Right cardiac atrium (tissue), 5 donors: ENCODE results near the gene MRAS. TPM values are rescaled to one million over a fixed set of nuclear protein-coding genes. Genes with fewer than 3 reads are reported as not detected.

ENCODE experiments used
- ATAC-seq, 2 donors: fragments of 200-7000 bp; cut with Tn5 transposase; one replicate each; pipeline versions ENCODE4 v1.8.0 to v1.9.1; 2020; ENCODE audit warnings: moderate library complexity in 2 of 2, mild to moderate bottlenecking in 1 of 2
- DNase-seq, 3 donors: peaks; one replicate each; pipeline ENCODE4 v3.0.0-alpha.2; 2020
- H3K27ac ChIP-seq: one replicate; pipeline ENCODE4 v1.5.1; 2013; ENCODE audit warnings: mild to moderate bottlenecking, low read length, control low read depth, moderate library complexity
- H3K27me3 ChIP-seq: one replicate; pipeline ENCODE4 v1.6.1; 2013; ENCODE audit not compliant: control insufficient read depth, insufficient read depth
- H3K4me1 ChIP-seq: one replicate; pipeline ENCODE4 v1.6.1; 2013; ENCODE audit warnings: low read length; ENCODE audit not compliant: control insufficient read depth, insufficient read depth
- H3K4me3 ChIP-seq: one replicate; pipeline ENCODE4 v1.5.1; 2013; ENCODE audit warnings: low read length, control low read depth
- H3K9me3 ChIP-seq: one replicate; pipeline ENCODE4 v1.6.1; 2013; ENCODE audit warnings: low read length; ENCODE audit not compliant: control insufficient read depth
- WGBS: extraction: QIAGEN DNeasy Blood & Tissue Kit; methylation state at CpG from one replicate; pipeline ENCODE4 v1.1.7; 2013; 5-methylcytosine and 5-hydroxymethylcytosine counted together
- intact Hi-C, 4 donors: fragments of 100-400 bp; cut with DNase I; formaldehyde crosslinking; loops; one replicate each; pipeline versions ENCODE4 v1.11.0 to v1.14.0; 2022 to 2023
- polyA plus RNA-seq: library from polyadenylated mRNA; stranded (reverse); fragments of 200-250 nt; gene quantifications from one replicate; pipeline ENCODE4 v1.2.3, GENCODE V29; 2013
- total RNA-seq, 4 donors: library from RNA; stranded (reverse); fragmentation: NEBNext Ultra II Directional; extraction: Animal tissue kit (Norgen Biotek cat#: 25700); gene quantifications; one replicate each; pipeline ENCODE4 v1.2.1, GENCODE V29; 2021
- donor health status: healthy with polysubstance abuse.
- donor health status: DM: no; HTN: yes; CAD: no.
- donor health status: DM: no; HTN: no; CAD: no.
- donor health status: DM: no; HTN: yes; CAD: no; lungs with severe emphysema.
- donor health status: DM: yes; HTN: yes; CAD: no.

MRAS gene
- total and polyA plus RNA-seq, 5 donors, result 184 to 374 (median 298) TPM

- no peak for ATAC-seq
- no peaks in the 10 kb centered on the region for H3K27me3 ChIP-seq
- peak overlapping the region; percentile 23 for H3K4me3 ChIP-seq
- no peak for DNase-seq
- no peak overlapping the region for H3K27ac ChIP-seq
- no peaks in the 10 kb centered on the region for H3K9me3 ChIP-seq
- intact Hi-C loops, result loop anchor here in 1 of 4 donors (10.0 kb wide), 1 partner anchor 101 kb away; no protein-coding TSS in a partner anchor
- H3K4me1 ChIP-seq, result peaks cover 4% of the 10 kb centered on the region
- WGBS, result 79% methylated on average over 8 of the region's 8 CpGs
Measured at GRCh38 chr3:138435840-138436239, 87.5 kb downstream of the MRAS start.

- 94% methylated on average over 6 of the region's 6 CpGs for WGBS
- DNase-seq (no peak), ATAC-seq (no peak)
- Histone ChIP-seq H3K4me1 (peaks cover 4% of the 10 kb centered on the region), H3K4me3 (no peak overlapping the region), H3K27ac (no peak overlapping the region), H3K27me3 (no peaks in the 10 kb centered on the region), H3K9me3 (no peaks in the 10 kb centered on the region)
- intact Hi-C loops, result loop anchor here in 1 of 4 donors (10.0 kb wide), 1 partner anchor 102 kb away; no protein-coding TSS in a partner anchor
Measured at GRCh38 chr3:138437281-138437680, 88.9 kb downstream of the MRAS start.

- no peak overlapping the region for H3K4me3 ChIP-seq
- H3K27me3 ChIP-seq, result no peaks in the 10 kb centered on the region
- DNase-seq (no peak), ATAC-seq (no peak)
- peaks cover 4% of the 10 kb centered on the region for H3K4me1 ChIP-seq
- intact Hi-C loops, result loop anchor here in 1 of 4 donors (10.0 kb wide), 1 partner anchor 104 kb away; no protein-coding TSS in a partner anchor
- no peaks in the 10 kb centered on the region for H3K9me3 ChIP-seq
- H3K27ac ChIP-seq, result no peak overlapping the region
- 83% methylated on average over 11 of the region's 11 CpGs for WGBS
Measured at GRCh38 chr3:138438896-138439295, 90.5 kb downstream of the MRAS start.

GRCh38 chr3:138439646-138440045, 91.3 kb downstream of the MRAS start:
- 62% methylated on average over 4 of the region's 4 CpGs for WGBS
- H3K27ac ChIP-seq, result no peak overlapping the region
- DNase-seq, result no peak

GRCh38 chr3:138440121-138440521, 91.7 kb downstream of the MRAS start:
- ATAC-seq (no peak), DNase-seq (peak in 1 of 3 donors; percentile 64)
- Histone ChIP-seq H3K4me3 (no peak overlapping the region), H3K27ac (no peak overlapping the region), H3K27me3 (no peaks in the 10 kb centered on the region), H3K9me3 (no peaks in the 10 kb centered on the region), H3K4me1 (peaks cover 4% of the 10 kb centered on the region)
- 70% methylated on average over 7 of the region's 7 CpGs for WGBS
- intact Hi-C loops, result no loop called here

More at GRCh38 chr3:138439646-138440045, 91.3 kb downstream of the MRAS start:
- intact Hi-C loops, result loop anchor here in 1 of 4 donors (10.0 kb wide), 1 partner anchor 105 kb away; no protein-coding TSS in a partner anchor
- no peak overlapping the region for H3K4me3 ChIP-seq
- peaks cover 4% of the 10 kb centered on the region for H3K4me1 ChIP-seq
- no peaks in the 10 kb centered on the region for H3K27me3 ChIP-seq
- no peaks in the 10 kb centered on the region for H3K9me3 ChIP-seq
- ATAC-seq, result no peak

GRCh38 chr3:138440596-138440995, 92.2 kb downstream of the MRAS start:
- Histone ChIP-seq H3K27ac (no peak overlapping the region), H3K4me1 (peaks cover under 1% of the 10 kb centered on the region), H3K27me3 (no peaks in the 10 kb centered on the region), H3K9me3 (no peaks in the 10 kb centered on the region), H3K4me3 (no peak overlapping the region)
- WGBS, result 72% methylated on average over 3 of the region's 3 CpGs
- ATAC-seq (no peak), DNase-seq (no peak)
- intact Hi-C loops, result no loop called here

- ATAC-seq (no peak), DNase-seq (no peak)
- Histone ChIP-seq H3K9me3 (no peaks in the 10 kb centered on the region), H3K4me3 (no peak overlapping the region), H3K27ac (no peak overlapping the region), H3K4me1 (no peaks in the 10 kb centered on the region), H3K27me3 (no peaks in the 10 kb centered on the region)
- 90% methylated on average over 2 of the region's 2 CpGs for WGBS
- intact Hi-C loops, result no loop called here
Measured at GRCh38 chr3:138441256-138441655, 92.9 kb downstream of the MRAS start.

- H3K9me3 ChIP-seq, result no peaks in the 10 kb centered on the region
- no peak for ATAC-seq
- 62% methylated on average over 2 of the region's 2 CpGs for WGBS
Measured at GRCh38 chr3:138441742-138442141, 93.4 kb downstream of the MRAS start.

GRCh38 chr3:138442433-138442832, 94.1 kb downstream of the MRAS start:
- WGBS, result 75% methylated on average over 5 of the region's 5 CpGs
- no peaks in the 10 kb centered on the region for H3K9me3 ChIP-seq
- no peak overlapping the region for H3K4me3 ChIP-seq
- DNase-seq, result no peak
- intact Hi-C loops, result no loop called here
- ATAC-seq, result no peak
- H3K4me1 ChIP-seq, result no peaks in the 10 kb centered on the region
- H3K27ac ChIP-seq, result no peak overlapping the region
- H3K27me3 ChIP-seq, result no peaks in the 10 kb centered on the region

More at GRCh38 chr3:138441742-138442141, 93.4 kb downstream of the MRAS start:
- no peak overlapping the region for H3K27ac ChIP-seq
- no peaks in the 10 kb centered on the region for H3K27me3 ChIP-seq
- intact Hi-C loops, result no loop called here
- DNase-seq, result no peak
- no peaks in the 10 kb centered on the region for H3K4me1 ChIP-seq
- H3K4me3 ChIP-seq, result no peak overlapping the region

GRCh38 chr3:138443091-138443490, 94.7 kb downstream of the MRAS start:
- 69% methylated on average over 2 of the region's 2 CpGs for WGBS
- H3K9me3 ChIP-seq, result no peaks in the 10 kb centered on the region
- no peaks in the 10 kb centered on the region for H3K27me3 ChIP-seq
- no peaks in the 10 kb centered on the region for H3K4me1 ChIP-seq
- ATAC-seq (no peak), DNase-seq (no peak)
- intact Hi-C loops, result no loop called here
- no peak overlapping the region for H3K27ac ChIP-seq
- no peak overlapping the region for H3K4me3 ChIP-seq

GRCh38 chr3:138443521-138444503, 95.4 kb downstream of the MRAS start:
- ATAC-seq (no peak), DNase-seq (no peak)
- Histone ChIP-seq H3K27ac (no peak overlapping the region), H3K4me3 (no peak overlapping the region), H3K9me3 (no peaks in the 10 kb centered on the region), H3K27me3 (no peaks in the 10 kb centered on the region), H3K4me1 (no peaks in the 10 kb centered on the region)
- intact Hi-C loops, result no loop called here
- 90% methylated on average over 14 of the region's 14 CpGs for WGBS
